ENCODE results near the gene VIT.
"Not testable (repeated sequence)": the region's sequence is repeated elsewhere in the genome, so short reads cannot be mapped to it uniquely, and the experiment has no call there.

Gene VIT

GRCh38 chr2:36808386-36809068 lies 112.0 kb downstream of the VIT start:
- no peak for DNase-seq

DNA sequence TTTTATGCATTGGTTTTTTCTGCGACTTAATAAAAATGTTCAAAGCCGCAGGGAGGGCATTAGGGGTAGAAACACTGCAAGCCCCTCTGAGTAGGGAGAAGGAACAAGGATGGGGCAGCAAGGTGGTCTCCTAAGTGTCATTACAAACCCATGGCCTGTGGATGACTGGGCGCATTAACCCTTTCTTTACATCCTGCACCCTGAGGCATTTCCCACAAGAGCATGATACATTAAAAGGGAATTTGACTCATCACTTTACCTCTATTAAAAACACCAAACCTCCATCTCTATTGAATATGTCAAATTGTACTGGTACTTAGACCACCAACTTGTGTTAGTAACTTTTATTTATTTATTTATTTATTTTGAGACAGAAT lies 112.5 kb downstream of the VIT start:
- no peak for DNase-seq

DNA sequence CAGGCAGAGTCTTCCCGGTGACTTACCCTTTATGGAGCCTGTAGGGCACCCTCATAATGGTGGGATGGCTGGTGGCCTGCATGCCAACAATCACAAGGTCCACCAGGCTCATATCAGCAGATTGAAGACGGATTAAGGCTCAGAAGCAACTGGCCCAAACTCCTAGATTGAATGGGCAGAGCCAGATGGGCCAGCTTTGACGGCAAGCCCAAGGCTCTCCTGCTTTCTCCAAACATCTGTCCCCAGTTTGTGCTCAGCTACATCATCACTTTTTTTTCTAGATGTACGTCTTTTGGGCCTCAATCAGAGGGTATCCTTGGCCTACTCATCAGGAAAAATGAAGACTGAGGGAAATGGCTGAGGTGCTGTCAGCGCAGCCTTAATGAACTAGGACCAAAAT lies 114.6 kb downstream of the VIT start:
- DNase-seq, result no peak

GRCh38 chr2:36812196-36812595 lies 115.7 kb downstream of the VIT start:
- no peak for DNase-seq

- DNase-seq, result no peak
Measured at GRCh38 chr2:36818542-36818941, 122.0 kb downstream of the VIT start.

DNA sequence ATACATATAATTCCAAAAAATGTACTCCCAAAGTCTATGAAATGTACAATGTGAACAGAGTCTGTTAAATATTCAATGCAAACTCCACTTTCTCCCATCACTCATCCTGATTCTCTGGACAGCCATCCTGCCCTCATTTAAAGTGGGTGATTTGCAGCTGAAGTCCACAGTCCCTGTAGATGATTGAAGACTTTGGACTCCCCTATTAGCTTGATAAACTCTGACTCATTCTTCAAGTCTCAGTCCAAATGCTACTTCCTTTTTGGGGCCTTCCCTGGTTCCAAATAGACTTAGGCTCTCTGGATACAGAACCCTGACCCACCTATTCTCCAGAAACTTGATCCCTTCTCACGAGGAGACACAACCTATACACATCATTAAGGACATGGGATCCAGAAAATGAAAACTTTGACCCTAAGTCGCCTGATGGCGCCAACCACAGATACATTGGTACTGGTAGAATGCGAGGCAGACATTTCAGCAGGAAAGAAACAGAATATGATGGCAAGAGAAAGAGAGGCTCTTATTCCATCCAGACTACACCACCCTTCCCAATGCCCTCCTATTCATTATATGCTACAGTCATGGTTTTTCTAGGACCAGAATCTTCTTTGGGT lies 122.7 kb downstream of the VIT start:
- no peak for DNase-seq

DNA sequence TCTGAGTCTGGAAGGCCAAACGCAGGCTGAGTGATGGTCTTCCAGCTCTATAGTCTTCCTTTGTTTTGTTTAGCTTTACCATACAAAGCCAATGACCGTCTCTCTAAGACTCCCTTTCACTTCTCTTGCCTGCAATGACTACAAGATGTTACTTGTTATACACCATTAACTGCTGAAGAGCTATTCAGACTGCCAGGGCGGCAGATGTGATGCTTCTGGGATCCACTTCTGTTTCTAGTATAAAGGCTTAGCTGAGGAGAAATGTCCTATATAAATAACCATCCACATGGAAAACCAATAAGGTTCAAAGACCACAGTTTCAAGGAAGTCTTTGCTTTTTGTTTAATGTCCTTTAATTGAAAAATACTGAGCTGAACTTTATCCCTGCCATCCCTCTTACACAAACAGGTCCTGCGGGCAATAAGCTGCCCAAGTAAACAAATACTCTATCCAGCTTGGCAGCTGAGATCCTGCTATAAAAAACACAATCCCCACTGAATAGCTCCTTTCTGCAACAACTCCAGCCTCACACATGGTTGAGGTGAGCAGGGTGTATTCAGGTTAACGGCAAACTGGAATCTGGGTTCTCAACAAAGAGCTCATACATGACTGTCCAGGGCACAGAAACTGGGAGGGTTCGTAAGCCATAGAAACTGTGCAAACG lies 124.6 kb downstream of the VIT start:
- DNase-seq, result no peak

- no peak for DNase-seq
Measured at GRCh38 chr2:36823862-36824261, 127.4 kb downstream of the VIT start.

DNA sequence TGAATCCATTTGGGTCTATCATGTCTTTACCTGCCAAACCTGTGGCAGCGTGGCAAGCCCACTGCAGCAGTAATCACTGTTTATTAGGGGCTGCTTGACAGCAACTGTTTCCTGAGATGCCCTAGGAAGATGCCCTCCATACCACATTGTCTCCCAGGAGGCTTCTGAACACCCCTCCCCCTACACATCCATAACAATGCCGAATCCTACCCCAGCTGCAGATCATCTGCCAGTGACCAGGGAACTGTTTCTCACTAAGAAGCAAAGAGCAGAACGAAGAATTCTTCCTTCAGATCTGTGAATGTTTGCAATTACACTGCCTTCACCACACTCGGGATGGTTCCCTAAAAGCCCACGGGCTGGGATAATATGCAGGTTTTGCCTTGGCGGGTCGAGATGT lies 127.8 kb downstream of the VIT start:
- no peak for DNase-seq

DNA sequence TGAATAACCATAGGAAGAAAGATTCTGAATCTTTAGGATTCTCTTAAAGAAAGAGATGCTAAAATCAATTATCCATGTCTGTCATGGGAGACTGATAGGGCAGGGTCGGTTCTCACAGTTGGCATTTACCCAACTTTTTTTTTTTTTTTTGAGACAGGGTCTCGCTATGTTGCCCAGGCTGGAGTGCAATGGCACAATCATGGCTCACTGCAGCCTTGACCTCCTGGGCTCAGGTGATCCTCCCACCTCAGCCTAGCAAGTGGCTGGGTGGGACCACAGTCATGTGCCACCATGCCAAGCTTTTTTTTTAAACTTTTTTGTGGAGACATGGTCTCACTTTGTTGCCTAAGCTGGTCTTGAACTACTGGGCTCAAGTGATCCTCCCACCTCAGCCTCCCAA lies 128.2 kb downstream of the VIT start:
- DNase-seq, result not testable (repeated sequence)

- no peak for DNase-seq
Measured at GRCh38 chr2:36831185-36831584, 134.7 kb downstream of the VIT start.

DNA sequence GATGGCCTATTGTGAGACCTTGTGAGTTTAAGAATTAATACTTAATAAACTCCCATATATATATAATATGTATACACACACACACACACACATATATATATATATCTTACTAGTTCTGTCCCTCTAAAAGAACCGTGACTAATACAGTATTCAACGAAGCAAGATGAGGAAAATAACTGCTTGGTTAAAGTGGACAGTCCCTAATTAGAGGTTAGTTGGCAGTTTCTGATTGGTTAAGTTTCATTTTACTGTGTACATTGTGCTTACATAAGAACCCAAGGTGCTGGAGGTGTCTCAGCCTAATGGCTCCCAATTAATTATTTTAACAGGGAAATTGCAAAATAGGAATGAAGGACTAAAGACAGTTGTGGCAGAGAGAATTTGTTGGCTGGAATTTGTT lies 137.7 kb downstream of the VIT start:
- DNase-seq, result no peak

- DNase-seq, result no peak
Measured at GRCh38 chr2:36834731-36835524, 138.4 kb downstream of the VIT start.

GRCh38 chr2:36839976-36840617 lies 143.6 kb downstream of the VIT start:
- DNase-seq, result no peak

DNA sequence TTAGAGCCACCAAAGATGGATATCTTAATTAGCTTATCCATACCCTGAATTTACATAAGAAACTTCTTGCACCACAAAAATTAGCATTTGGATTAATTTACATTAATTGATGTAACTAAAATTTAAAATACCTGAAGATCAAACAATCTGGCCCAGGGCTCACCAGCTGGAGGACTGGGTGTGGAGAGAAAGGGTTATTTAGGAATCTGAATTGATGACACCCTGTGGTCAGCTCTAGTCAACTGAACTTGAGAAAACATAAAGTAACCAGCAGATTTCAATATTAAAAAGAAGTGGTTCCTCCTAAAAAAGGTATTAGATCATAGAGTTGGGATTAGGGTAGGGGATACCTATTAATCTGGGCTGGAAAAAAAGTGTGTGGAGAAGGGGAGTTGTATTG lies 147.3 kb downstream of the VIT start:
- no peak for DNase-seq

GRCh38 chr2:36849265-36849664 lies 152.8 kb downstream of the VIT start:
- no peak for DNase-seq

- DNase-seq, result no peak
Measured at GRCh38 chr2:36854241-36854640, 157.7 kb downstream of the VIT start.

- DNase-seq, result no peak
Measured at GRCh38 chr2:36855429-36855828, 158.9 kb downstream of the VIT start.

DNA sequence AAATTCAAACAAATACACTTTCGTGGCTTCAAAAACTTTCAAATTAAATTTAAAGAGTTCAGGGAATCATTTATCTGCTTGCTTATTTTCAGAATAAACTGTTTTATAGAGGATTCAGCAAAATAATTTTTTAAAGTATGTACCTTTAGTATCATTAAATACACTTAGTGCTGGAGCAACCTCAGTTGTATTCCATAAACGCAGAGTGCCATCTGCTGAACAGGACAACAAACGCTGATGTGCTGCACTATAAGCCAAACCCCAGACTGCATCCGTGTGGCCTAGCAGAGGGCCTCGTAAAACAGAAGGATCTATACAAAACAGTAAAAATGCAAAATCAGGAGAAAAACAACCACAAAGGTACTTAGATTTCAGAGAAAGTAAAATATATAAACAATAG lies 161.2 kb downstream of the VIT start:
- DNase-seq, result no peak

DNA sequence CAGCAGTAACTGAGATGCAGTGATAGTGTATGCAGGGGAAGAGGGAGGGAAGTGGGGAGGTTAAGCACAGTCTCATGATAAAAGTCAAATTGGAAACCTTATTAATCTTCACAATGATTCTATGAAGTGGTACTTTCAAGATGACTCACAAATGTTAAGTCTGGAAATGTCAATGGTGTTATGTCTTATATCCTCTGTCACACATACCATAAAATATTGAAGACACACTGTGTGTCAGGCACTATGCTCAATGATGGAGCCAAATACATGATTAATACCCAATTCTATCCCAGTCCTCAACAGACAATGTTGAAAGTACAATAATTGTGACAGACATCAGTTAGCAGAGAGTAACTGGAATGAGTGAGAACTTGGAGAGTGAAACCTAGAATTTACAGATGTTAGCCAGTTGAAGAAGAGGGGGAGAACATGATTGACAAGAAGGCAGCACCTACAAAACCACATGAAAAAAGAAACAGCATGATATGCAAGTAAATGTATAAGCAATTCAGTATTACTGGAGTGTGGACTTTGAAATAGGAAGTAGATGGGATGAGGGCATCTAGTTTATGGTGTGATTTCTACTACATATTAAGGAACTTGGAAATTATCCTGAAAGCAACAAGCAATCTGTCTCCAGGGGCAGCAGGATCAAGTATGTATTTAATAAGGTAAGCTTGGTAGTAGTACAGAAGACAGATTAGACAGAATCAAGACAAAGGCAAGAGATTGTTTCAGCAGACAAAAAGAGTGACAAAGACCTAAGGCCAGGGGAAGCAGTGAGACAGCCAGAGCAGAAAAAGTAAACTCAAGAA lies 162.3 kb downstream of the VIT start:
- DNase-seq, result no peak

DNA sequence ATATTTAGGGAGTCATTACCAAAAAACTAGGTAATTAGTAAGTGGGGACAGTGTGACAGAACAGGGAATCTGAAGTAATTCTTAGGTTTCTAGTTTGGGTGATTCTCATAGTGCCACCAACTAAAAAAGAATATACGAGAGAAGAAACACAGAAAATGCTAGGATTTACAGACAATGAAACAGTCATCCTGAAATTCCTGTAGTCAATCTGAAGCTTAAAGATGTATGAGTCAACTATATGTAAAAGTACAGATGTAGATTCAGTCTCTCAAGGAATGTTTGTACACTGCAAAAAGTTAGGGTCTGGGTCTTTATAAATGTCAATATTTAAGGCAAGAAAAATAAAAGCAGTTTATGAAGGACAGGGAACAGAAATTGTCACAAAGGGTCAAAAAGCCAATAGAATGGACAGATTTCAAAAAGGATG lies 162.9 kb downstream of the VIT start:
- DNase-seq, result no peak

DNA sequence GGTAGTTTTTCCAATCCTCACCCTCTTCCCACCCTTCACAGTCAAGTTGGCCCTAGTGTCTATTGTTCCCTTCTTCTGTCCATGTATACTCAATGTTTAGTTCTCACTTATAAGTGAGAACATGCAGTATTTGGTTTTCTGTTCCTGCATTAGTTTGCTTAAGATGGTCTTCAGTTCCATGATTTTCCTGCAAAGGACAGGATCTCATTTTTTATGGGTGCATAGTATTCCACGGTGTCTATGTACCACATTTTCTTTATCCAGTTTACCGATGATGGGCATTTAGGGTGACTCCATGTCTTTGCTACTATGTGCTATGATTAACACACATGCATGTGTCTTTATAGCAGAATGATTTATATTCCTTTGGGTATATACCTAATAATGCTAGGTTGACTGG lies 165.4 kb downstream of the VIT start:
- DNase-seq, result no peak

Data from activated CD4-positive, CD25-positive, alpha-beta regulatory T cell (primary cell).